Measurements from ENCODE around the gene MYL7.

MYL7 gene

GRCh38 chr7:44167920-44168319 is 26.8 kb upstream of the MYL7 start:
- no peak for DNase-seq

GRCh38 chr7:44163591-44163990 is 22.5 kb upstream of the MYL7 start:
- no peak for DNase-seq

- DNase-seq, result no peak
Observed at GRCh38 chr7:44162785-44163395, 21.8 kb upstream of the MYL7 start.

- DNase-seq, result no peak
Observed at GRCh38 chr7:44162179-44162578, 21.0 kb upstream of the MYL7 start.

- DNase-seq, result no peak
Observed at GRCh38 chr7:44161371-44161770, 20.2 kb upstream of the MYL7 start.

GRCh38 chr7:44159824-44160630 is 18.9 kb upstream of the MYL7 start:
- DNase-seq, result no peak

- DNase-seq, result no peak
Observed at GRCh38 chr7:44158873-44159631, 17.9 kb upstream of the MYL7 start.

- no peak for DNase-seq
Observed at GRCh38 chr7:44158096-44158872, 17.2 kb upstream of the MYL7 start.

GRCh38 chr7:44157116-44158080 is 16.3 kb upstream of the MYL7 start:
- DNase-seq, result no peak

- DNase-seq, result no peak
Observed at GRCh38 chr7:44156453-44157010, 15.4 kb upstream of the MYL7 start.

GRCh38 chr7:44155191-44156185 is 14.4 kb upstream of the MYL7 start:
- DNase-seq, result no peak

GRCh38 chr7:44154703-44155102 is 13.6 kb upstream of the MYL7 start:
- no peak for DNase-seq

- DNase-seq, result no peak
Observed at GRCh38 chr7:44153948-44154335, 12.8 kb upstream of the MYL7 start.

- DNase-seq, result no peak
Observed at GRCh38 chr7:44152971-44153947, 12.1 kb upstream of the MYL7 start.

GRCh38 chr7:44151956-44152355 is 10.8 kb upstream of the MYL7 start:
- DNase-seq, result no peak

- DNase-seq, result no peak
Observed at GRCh38 chr7:44150966-44151941, 10.1 kb upstream of the MYL7 start.

GRCh38 chr7:44150466-44150832 is 9.3 kb upstream of the MYL7 start:
- no peak for DNase-seq
